Measurements from ENCODE around the gene NSUN6. TPM values are rescaled to one million over a fixed set of nuclear protein-coding genes. Genes with fewer than 3 reads are reported as not detected.
"Not testable (repeated sequence)": the region's sequence is repeated elsewhere in the genome, so short reads cannot be mapped to it uniquely, and the experiment has no call there.

Gene NSUN6
- total RNA-seq, 4 donors from 2014 or later, result 18.6 to 104 (median 22.5) TPM

DNA sequence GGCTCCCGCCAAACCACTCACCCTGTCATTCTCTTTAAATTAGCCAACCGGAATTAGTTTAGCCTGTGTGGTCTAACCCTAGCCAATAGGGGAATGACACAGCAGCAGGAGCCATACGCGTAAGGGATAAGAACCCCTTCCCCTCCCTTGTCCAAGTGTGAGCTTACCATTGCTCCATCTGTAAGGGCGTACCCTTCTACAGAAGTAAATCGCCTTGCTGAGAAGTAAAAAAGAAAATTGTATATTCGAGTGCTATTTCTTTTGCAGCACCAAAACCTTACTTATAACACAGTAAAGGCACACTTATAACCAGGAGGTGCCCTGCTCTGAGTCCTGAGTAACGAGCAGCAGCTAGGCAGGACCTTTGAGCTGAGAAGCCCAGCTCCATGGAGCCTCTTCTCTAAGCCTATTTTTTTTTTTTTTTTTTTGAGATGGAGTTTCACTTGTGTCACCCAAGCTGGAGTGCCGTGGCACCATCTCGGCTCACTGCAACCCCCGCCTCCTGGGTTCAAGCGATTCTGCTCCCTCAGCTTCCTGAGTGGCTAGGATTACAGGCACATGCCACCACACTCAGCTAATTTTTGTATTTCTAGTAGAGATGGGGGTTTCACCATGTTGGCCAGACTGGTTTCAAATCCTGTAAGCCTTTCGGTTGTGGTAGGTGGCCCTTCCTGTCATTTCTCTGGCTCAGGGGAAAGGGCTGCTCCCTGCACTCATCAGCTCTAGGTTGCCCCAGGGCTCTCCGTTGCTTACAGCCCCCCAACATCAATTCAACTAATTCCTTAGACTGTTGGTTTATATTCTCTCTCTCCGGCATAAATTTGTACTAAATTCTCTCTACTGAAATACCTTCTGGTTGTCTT lies 73.3 kb downstream of the NSUN6 start:
- Histone ChIP-seq H3K9me3 (no peaks in the 10 kb centered on the region), H3K27me3 (no peaks in the 10 kb centered on the region), H3K27ac (no peak overlapping the region), H3K4me1 (no peaks in the 10 kb centered on the region), H3K4me3 (replicated peaks in 1 of 3) (no peak overlapping the region), H3K36me3 (peaks cover 0 to 8% of the 10 kb centered on the region in 2 donors)
- DNase-seq, result no peak
- 93 to 98% methylated on average over 15 of the region's 15 CpGs for WGBS, 2 donors
- TF ChIP-seq, protein P1, sequence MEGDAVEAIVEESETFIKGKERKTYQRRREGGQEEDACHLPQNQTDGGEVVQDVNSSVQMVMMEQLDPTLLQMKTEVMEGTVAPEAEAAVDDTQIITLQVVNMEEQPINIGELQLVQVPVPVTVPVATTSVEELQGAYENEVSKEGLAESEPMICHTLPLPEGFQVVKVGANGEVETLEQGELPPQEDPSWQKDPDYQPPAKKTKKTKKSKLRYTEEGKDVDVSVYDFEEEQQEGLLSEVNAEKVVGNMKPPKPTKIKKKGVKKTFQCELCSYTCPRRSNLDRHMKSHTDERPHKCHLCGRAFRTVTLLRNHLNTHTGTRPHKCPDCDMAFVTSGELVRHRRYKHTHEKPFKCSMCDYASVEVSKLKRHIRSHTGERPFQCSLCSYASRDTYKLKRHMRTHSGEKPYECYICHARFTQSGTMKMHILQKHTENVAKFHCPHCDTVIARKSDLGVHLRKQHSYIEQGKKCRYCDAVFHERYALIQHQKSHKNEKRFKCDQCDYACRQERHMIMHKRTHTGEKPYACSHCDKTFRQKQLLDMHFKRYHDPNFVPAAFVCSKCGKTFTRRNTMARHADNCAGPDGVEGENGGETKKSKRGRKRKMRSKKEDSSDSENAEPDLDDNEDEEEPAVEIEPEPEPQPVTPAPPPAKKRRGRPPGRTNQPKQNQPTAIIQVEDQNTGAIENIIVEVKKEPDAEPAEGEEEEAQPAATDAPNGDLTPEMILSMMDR (IDR thresholded peaks at IDR 0.05), result no peak
- no peak for TF ChIP-seq POLR2A (IDR thresholded peaks at IDR 0.05)
- intact Hi-C loops (cut with DNase I), result no loop called here

DNA sequence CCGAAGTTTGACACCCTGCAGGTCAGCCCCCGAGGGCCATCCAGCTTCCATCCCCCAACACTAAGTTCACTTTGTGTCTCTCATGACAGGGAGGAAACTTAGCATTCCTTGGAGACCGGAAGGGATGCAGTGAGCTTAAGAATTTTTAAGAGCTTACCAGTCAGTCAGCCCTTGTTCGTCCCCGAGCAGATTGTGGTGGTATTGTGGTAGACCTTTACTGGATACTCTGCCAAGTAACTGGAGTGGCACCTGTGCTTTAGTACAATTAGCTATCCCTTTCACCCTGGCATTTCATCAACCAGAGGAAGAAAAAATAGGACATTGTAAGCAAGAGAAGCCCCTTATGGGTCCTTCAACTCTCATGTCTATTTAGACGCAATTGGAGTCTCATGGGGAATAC lies 74.8 kb downstream of the NSUN6 start:
- no peak overlapping the region for H3K4me3 ChIP-seq (replicated peaks in 1 of 3)
- DNase-seq, result no peak
- intact Hi-C loops (cut with DNase I), result no loop called here
- no peaks in the 10 kb centered on the region for H3K4me1 ChIP-seq
- WGBS, 2 donors, result 97 to 98% methylated on average over 6 of the region's 6 CpGs
- no peaks in the 10 kb centered on the region for H3K27me3 ChIP-seq
- H3K27ac ChIP-seq, result no peak overlapping the region
- H3K9me3 ChIP-seq, result no peaks in the 10 kb centered on the region
- TF ChIP-seq, protein P1 (IDR thresholded peaks at IDR 0.05), result no peak
- no peak for TF ChIP-seq POLR2A (IDR thresholded peaks at IDR 0.05)
- peaks cover 0 to 8% of the 10 kb centered on the region in 2 donors for H3K36me3 ChIP-seq

DNA sequence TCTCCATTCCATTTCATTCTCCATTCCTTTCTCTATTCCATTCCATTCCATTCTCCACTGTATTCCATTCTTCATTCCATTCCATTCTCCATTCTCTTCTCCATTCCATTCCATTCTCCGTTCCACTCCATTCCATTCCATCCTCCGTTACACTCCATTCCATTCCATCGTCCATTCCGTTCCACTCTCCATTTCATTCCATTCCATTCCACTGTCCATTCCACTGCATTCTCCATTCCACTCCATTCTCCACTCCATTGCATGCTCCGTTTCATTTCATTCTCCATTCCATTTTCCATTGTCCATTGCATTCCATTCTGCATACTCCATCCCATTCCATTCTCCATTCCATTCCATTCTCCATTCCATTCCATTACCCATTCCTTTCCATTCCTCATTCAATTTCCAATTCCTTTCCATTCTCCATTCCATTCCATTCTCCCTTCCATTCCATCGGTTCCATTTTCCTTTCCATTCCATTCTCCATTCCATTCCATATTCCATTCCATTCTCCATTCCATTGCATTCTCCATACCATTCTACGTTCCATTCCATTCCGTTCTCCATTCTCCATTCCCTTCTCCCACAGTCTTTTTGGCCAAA lies 78.3 kb downstream of the NSUN6 start:
- Histone ChIP-seq H3K36me3 (no peaks in the 10 kb centered on the region), H3K27ac (no peak overlapping the region), H3K9me3 (no peaks in the 10 kb centered on the region), H3K4me1 (no peaks in the 10 kb centered on the region), H3K27me3 (no peaks in the 10 kb centered on the region), H3K4me3 (replicated peaks in 1 of 3) (no peak overlapping the region)
- no peak for TF ChIP-seq POLR2A (IDR thresholded peaks at IDR 0.05)
- TF ChIP-seq, protein P1 (IDR thresholded peaks at IDR 0.05), result no peak
- WGBS, 2 donors, result 91 to 99% methylated on average over 8 of the region's 8 CpGs
- intact Hi-C loops (cut with DNase I), result no loop called here
- DNase-seq, result no peak

DNA sequence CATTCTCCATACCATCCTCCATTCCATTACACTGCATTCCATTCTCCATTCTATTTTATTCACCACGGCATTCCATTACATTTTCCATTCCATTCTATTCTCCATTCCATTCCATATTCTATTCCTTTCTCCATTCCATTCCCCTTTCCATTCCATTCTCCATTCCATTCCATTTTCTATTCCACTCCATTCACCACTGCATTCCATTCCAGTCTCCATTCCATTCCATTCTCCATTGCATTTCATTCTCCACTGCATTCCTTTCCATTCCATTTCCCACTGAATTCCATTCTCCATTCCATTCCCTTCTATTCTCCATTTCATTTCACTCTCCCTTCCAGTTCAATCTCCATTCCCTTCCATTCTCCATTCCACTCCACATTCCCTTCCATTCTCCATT lies 79.6 kb downstream of the NSUN6 start:
- no peak overlapping the region for H3K27ac ChIP-seq
- H3K27me3 ChIP-seq, result no peaks in the 10 kb centered on the region
- H3K4me3 ChIP-seq (replicated peaks in 1 of 3), result no peak overlapping the region
- 97 to 100% methylated on average over 1 of the region's 1 CpG for WGBS, 2 donors
- no peaks in the 10 kb centered on the region for H3K36me3 ChIP-seq
- TF ChIP-seq POLR2A (IDR thresholded peaks at IDR 0.05), result no peak
- TF ChIP-seq, protein P1 (IDR thresholded peaks at IDR 0.05), result no peak
- H3K4me1 ChIP-seq, result no peaks in the 10 kb centered on the region
- intact Hi-C loops (cut with DNase I), result no loop called here
- H3K9me3 ChIP-seq, result no peaks in the 10 kb centered on the region
- no peak for DNase-seq

DNA sequence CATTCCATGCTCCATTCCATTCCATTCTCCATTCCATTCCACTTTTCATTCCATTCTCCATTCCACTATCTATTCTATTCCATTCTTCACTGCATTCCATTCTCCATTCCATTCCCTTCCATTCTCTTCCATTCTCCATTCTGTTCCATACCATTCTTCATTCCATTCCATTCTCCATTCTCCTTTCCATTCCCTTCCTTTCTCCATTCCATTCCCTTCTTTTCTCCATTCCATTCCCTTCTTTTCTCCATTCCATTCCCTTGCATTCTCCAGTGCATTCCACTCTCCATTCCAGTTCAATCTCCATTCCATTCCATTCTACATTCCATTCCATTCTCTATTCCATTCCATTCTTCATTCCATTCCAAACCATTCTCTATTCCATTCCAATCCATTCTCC lies 80.3 kb downstream of the NSUN6 start:
- no peaks in the 10 kb centered on the region for H3K9me3 ChIP-seq
- DNase-seq, result no peak
- H3K27me3 ChIP-seq, result no peaks in the 10 kb centered on the region
- no peak overlapping the region for H3K4me3 ChIP-seq (replicated peaks in 1 of 3)
- H3K4me1 ChIP-seq, result no peaks in the 10 kb centered on the region
- intact Hi-C loops (cut with DNase I), result no loop called here
- TF ChIP-seq, protein P1 (IDR thresholded peaks at IDR 0.05), result no peak
- no peak for TF ChIP-seq POLR2A (IDR thresholded peaks at IDR 0.05)
- no peak overlapping the region for H3K27ac ChIP-seq
- H3K36me3 ChIP-seq, result no peaks in the 10 kb centered on the region

DNA sequence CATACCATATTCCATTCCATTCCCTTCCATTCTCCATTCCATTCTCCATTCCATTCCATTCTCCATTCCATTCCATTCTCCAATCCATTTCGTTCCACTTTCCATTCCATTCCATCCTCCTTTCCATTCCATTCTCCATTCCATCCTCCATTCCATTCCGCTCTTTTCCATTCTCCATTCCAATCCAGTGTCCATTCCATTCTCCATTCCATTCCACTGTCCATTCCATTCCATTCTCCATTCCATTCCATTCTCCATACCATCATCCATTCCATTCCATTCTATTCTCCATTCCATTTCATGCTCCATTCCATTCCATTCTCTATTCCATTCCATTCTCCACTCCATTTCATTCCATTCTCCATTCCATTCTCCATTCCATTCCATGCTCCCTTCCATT lies 81.0 kb downstream of the NSUN6 start:
- WGBS, 2 donors, result 94 to 99% methylated on average over 2 of the region's 2 CpGs
- H3K27ac ChIP-seq; H3K9me3 ChIP-seq; intact Hi-C loops (cut with DNase I); DNase-seq; H3K27me3 ChIP-seq; H3K4me1 ChIP-seq; H3K36me3 ChIP-seq; H3K4me3 ChIP-seq (replicated peaks in 1 of 3): not testable (repeated sequence)

Measured in thyroid gland (tissue), 4 donors.